ENCODE results near the gene USP7.
A peak's percentile ranks its signal among the peaks of the same experiment; 100 is the strongest.

USP7 gene

DNA sequence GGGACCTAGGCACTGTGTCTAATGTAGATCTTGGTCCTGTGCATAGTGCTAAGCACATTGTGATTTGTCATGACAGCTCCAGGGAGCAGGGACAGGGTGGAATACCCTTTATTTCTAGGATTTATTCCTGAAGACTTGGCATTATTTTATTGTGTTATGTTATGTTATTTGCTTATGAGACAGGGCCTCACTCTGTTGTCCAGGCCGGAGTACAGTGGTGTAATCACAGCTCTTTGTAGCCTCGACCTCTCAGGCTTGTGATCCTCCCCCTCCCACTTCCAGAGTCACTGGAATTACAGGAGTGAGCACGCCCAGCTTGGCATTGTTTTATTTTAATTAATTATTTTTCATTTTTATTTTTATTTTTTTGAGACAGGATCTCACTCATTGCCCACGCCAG, 40.5 kb upstream of the USP7 start:
- TF ChIP-seq, protein P1, sequence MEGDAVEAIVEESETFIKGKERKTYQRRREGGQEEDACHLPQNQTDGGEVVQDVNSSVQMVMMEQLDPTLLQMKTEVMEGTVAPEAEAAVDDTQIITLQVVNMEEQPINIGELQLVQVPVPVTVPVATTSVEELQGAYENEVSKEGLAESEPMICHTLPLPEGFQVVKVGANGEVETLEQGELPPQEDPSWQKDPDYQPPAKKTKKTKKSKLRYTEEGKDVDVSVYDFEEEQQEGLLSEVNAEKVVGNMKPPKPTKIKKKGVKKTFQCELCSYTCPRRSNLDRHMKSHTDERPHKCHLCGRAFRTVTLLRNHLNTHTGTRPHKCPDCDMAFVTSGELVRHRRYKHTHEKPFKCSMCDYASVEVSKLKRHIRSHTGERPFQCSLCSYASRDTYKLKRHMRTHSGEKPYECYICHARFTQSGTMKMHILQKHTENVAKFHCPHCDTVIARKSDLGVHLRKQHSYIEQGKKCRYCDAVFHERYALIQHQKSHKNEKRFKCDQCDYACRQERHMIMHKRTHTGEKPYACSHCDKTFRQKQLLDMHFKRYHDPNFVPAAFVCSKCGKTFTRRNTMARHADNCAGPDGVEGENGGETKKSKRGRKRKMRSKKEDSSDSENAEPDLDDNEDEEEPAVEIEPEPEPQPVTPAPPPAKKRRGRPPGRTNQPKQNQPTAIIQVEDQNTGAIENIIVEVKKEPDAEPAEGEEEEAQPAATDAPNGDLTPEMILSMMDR (IDR thresholded peaks at IDR 0.05; ENCODE audit: low read depth, low read length, missing control alignments), result no peak
- H3K4me3 ChIP-seq (replicated peaks; ENCODE audit: low read depth, low read length), result no peak overlapping the region

DNA sequence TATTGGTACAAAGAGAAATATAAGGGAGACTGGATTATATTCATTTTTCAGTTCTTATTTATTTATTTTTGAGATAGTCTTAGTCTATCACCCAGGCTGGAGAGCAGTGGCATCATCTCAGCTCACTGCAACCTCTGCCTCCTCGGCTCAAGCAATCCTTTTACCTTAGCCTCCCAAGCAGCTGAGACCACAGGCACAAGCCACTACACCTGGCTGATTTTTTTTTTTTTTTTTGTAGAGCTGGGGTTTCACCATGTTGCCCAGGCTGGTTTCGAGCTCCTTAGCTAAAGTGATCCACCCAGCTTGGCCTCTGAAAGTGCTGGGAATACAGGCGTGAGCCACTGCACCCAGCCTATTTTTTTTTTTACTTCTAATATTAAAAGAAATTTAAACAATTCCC, 40.1 kb upstream of the USP7 start:
- TF ChIP-seq, protein P1 (IDR thresholded peaks at IDR 0.05; ENCODE audit: low read depth, low read length, missing control alignments), result no peak
- H3K4me3 ChIP-seq (replicated peaks; ENCODE audit: low read depth, low read length), result no peak overlapping the region
- no peak for DNase-seq (ENCODE audit: extremely low read depth, low read depth)

More for the DNA sequence above, 40.5 kb upstream of the USP7 start:
- no peak for DNase-seq (ENCODE audit: extremely low read depth, low read depth)

DNA sequence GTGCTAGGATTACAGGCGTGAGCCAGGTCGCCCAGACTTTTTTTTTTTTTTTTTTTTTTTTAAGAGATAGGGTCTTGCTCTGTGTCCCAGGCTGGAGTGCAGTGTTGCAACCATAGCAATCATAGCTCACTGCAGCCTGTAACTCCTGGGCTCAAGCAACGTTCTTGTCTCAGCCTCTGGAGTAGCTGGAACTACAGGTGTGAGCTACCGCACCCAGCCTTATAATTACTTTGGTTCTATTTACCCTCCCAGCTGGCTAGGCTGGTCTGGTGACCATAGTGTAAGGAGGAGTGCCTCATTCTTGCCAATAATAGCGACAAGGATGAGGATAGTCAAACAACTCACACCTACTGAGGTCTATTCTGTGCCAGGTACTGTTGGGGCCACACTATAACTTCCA, 39.6 kb upstream of the USP7 start:
- no peak overlapping the region for H3K4me3 ChIP-seq (replicated peaks; ENCODE audit: low read depth, low read length)
- no peak for DNase-seq (ENCODE audit: extremely low read depth, low read depth)
- TF ChIP-seq, protein P1 (IDR thresholded peaks at IDR 0.05; ENCODE audit: low read depth, low read length, missing control alignments), result no peak

- no peak overlapping the region for H3K4me3 ChIP-seq (replicated peaks; ENCODE audit: low read depth, low read length)
- TF ChIP-seq, protein P1 (IDR thresholded peaks at IDR 0.05; ENCODE audit: low read depth, low read length, missing control alignments), result no peak
- DNase-seq (ENCODE audit: extremely low read depth, low read depth), result no peak
Measured at GRCh38 chr16:9002042-9002441, 38.3 kb upstream of the USP7 start.

GRCh38 chr16:9000664-9001063, 37.0 kb upstream of the USP7 start:
- TF ChIP-seq, protein P1 (IDR thresholded peaks at IDR 0.05; ENCODE audit: low read depth, low read length, missing control alignments), result no peak
- DNase-seq (ENCODE audit: extremely low read depth, low read depth), result no peak
- no peak overlapping the region for H3K4me3 ChIP-seq (replicated peaks; ENCODE audit: low read depth, low read length)

- no peak overlapping the region for H3K4me3 ChIP-seq (replicated peaks; ENCODE audit: low read depth, low read length)
- DNase-seq (ENCODE audit: extremely low read depth, low read depth), result no peak
- TF ChIP-seq, protein P1 (IDR thresholded peaks at IDR 0.05; ENCODE audit: low read depth, low read length, missing control alignments), result no peak
Measured at GRCh38 chr16:8999800-9000199, 36.1 kb upstream of the USP7 start.

GRCh38 chr16:8998108-8998507, 34.4 kb upstream of the USP7 start:
- peak; percentile 48 for DNase-seq (ENCODE audit: extremely low read depth, low read depth)
- no peak overlapping the region for H3K4me3 ChIP-seq (replicated peaks; ENCODE audit: low read depth, low read length)
- TF ChIP-seq, protein P1 (IDR thresholded peaks at IDR 0.05; ENCODE audit: low read depth, low read length, missing control alignments), result no peak
